Skeletal muscle cell (primary cell): ENCODE data around the gene UBE3C.
A peak's percentile ranks its signal among the peaks of the same experiment; 100 is the strongest.
"Not testable (repeated sequence)": the region's sequence is repeated elsewhere in the genome, so short reads cannot be mapped to it uniquely, and the experiment has no call there.

Source experiments
- DNase-seq: peaks from one replicate; pipeline ENCODE4 v3.0.0-alpha.2; 2010; ENCODE audit warnings: low read depth
- H3K4me3 ChIP-seq: 2 replicates; pipeline ENCODE4 v1.5.1; 2011; ENCODE audit warnings: low read depth, mild to moderate bottlenecking, control low read depth, low read length, moderate library complexity

UBE3C gene

DNA sequence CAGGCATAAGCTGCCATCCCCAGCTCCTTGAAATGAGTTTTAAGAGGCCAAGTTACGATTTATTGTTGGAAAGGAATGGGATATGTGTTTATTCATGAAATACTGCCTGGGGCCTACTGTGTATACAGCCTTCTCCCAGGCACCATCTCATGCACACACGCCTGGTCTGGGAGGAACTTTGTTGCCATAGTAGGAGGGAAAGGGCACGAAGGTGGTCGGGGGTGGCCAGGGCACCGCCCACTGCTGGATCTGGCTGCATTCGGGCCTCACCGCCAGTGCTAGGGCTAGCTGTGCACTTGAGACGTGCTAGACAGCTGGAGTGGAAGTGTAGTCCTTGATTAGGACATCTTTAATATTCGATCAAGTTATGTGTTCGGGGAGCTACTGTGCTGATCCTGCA is 84.0 kb downstream of the UBE3C start:
- no peak for DNase-seq
- no peak overlapping the region for H3K4me3 ChIP-seq

DNA sequence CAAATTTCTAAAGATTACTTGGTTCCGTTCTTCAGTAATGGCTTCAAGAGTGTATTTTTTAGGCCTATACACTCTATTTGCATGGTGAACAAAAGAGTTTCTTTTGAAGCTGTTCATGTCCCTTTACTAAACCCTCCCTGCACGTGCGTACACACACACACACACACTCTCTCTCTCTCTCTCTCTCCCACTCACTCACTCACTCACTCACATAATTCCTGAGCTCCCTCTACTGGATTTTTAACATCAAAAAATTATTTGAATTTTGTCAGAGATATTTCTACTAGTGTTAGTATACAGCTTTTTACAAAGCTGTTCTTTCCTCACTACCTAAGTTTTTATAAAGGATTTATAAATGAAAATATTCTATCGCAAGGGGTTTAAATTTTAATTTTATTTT is 85.9 kb downstream of the UBE3C start:
- peak; percentile 9 for DNase-seq
- no peak overlapping the region for H3K4me3 ChIP-seq

DNA sequence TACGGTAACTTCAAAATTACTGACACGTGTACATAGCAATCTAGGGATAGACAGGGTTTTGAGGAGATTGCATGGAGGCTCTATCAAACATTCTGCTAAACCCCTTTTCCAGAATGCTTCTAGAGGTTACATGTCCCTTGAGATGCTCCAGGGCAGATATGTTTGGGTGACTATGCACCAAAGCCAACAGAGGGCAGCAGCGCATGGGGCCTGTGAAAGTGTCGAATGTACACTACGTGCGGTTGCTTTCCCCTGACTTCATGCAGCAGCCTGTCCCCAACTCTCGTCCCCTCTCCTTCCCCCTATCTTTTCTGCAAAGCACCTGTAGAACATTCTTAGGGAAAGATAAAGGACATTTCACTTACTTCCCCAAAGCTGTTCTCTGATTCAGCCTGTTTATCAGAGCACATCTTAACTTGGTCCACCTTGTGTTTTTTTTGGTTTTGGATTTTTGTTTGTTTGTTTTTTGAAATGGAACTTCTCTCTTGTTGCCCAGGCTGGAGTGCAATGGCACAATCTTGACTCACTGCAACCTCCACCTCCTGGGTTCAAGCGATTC is 90.2 kb downstream of the UBE3C start:
- peak; percentile 7 for DNase-seq

DNA sequence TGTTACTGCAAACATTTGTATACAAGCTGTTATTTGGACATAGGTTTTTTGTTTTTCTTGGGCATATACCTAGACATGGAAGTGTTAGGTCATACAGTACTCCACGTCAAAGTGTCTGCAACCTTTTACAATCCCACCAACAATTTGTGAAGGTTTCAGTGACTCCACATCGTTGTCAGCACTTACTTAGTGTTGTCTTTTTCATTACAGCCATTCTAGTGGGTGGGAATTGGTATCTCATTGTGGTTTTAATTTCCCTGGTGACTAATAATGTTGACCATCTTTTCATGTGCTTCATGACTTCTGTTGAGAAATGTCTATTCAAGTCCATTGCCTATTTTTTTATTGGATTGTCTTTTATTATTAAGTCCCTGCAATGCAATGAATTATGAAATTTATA is 95.0 kb downstream of the UBE3C start:
- H3K4me3 ChIP-seq, result no peak overlapping the region
- DNase-seq, result peak; percentile 41

More for the DNA sequence above, 90.2 kb downstream of the UBE3C start:
- H3K4me3 ChIP-seq, result no peak overlapping the region

DNA sequence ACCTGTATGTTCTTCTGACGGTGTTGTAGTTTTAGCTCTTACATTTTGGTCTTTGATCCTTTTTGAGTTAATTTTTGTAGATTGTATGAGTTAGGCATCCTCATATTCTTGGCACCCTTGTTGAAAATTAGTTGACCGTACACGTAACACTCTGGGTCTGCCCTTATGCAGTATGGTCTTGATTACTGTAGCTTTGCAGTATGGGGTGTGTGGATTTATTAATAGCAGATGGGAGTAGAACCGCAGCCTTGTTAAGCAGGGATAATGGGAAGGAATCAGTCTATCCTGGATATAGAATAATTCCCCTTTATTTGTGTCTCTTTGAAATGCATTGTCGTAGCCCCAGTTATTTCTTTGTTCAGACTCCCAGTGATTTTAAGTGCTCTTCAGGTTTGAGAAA is 95.5 kb downstream of the UBE3C start:
- peak; percentile 6 for DNase-seq
- no peak overlapping the region for H3K4me3 ChIP-seq

DNA sequence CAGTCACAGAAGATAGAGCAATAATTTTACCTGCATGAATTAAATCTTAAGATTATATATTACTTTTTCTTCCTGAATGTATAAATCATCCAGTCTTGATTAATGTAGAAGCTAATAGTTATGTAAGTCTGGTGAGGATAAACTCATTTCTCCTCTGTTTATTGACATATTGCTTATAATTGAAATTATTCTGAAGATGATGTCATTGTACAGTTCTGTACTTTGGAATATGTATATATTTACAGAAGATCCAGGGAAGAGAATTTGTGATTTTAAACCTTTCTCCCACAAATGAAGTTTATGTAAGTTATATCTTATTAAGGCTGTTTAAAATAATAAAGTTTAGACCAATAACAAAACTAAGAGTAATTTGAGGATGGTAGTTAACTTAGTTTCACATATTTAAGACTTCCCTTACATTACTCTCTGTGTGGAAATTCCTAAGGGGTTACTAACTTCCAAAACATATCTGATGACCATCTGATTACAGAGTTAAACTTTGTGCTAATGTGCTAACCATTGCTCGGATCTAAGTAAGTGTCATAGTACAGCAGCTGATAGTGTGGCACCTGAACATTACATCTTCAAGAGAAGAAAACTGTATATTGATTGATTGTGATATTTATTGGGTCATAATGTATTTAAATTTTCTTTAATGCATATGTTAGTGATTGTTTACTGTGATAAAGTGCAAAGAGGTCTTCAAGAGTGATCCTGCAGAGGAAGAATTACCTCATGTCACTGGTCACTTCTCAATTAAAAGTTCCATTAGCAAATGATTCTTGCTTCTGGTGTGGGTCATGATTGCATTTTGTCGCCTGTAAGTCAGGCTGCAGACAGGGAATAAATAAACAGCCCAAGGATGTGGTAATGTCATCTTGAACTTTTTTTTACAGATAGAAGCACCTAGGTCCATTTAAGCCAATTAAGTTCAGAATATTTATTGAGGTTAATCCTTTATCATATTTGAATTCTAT is 96.9 kb downstream of the UBE3C start:
- DNase-seq, result peak; percentile 15
- H3K4me3 ChIP-seq, result no peak overlapping the region

DNA sequence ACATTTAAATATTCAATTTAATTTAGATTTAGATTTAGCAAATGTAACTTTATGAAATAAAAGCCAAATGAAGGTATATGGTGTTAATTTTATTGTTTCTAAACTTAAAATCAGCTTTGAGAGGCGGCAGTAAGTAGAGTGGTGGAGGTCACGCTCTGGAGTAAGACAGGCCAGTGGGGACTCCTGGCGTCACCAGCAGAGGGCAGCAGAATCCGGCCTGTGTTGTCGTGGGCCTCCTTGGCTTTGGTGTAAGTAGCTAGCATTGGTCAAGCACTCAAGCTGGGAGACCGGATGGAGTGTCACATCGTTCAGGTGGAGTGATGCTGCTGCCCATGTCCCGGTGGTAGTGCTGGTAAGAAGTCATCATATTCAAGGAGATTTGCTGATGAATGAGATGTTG is 99.4 kb downstream of the UBE3C start:
- DNase-seq, result no peak
- H3K4me3 ChIP-seq, result no peak overlapping the region

DNA sequence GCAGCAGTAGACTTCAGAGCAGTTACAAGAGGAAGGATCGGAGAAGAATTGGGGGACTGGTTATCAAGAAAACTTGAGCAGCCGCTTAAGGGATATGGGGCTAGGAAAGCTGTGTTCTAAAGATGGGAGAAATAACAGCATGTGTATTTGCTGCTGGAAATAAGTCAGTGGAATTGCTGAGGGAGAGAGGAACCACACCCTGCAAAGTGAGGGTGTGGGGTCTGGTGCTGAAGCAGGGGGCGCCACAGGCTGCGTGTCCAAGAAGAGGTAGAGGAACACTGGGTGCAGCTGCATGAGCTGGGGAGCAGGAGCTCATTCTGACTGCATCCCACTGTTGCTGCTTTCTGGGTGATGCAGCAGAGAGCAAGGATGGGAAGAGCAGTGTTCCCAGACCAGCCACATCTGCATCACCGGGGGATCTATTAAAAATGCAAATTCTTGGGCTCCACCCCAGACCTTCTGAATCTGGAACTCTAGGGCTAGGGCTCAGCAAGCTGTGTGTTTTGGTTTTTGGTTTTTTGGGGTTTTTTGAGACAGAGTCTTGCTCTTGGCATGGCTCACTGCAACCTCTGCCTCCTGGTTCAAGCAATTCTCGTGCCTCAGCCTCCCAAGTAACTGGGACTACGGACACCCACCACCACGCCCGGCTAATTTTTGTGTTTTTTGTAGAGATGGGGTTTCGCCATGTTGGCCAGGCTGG is 101.0 kb downstream of the UBE3C start:
- DNase-seq, result no peak
- no peak overlapping the region for H3K4me3 ChIP-seq

DNA sequence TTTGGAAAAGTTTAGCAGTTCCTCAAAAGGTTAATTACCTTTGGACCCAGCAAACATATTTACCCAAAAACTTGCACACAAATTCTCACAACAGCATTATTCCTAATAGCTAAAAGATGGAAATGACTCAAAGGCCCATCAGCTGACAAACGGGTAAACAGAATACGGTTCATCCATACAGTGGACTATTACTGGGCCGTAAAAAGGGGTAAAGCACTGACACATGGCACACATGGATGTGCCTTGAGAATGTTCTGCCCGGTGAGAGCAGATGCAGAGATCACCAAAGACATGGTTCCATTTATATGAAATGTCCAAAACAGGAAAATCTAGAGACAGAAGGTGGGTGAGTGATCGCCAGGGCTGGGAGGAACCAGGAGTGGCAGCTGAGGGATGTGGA is 102.9 kb downstream of the UBE3C start:
- no peak overlapping the region for H3K4me3 ChIP-seq
- DNase-seq, result no peak

DNA sequence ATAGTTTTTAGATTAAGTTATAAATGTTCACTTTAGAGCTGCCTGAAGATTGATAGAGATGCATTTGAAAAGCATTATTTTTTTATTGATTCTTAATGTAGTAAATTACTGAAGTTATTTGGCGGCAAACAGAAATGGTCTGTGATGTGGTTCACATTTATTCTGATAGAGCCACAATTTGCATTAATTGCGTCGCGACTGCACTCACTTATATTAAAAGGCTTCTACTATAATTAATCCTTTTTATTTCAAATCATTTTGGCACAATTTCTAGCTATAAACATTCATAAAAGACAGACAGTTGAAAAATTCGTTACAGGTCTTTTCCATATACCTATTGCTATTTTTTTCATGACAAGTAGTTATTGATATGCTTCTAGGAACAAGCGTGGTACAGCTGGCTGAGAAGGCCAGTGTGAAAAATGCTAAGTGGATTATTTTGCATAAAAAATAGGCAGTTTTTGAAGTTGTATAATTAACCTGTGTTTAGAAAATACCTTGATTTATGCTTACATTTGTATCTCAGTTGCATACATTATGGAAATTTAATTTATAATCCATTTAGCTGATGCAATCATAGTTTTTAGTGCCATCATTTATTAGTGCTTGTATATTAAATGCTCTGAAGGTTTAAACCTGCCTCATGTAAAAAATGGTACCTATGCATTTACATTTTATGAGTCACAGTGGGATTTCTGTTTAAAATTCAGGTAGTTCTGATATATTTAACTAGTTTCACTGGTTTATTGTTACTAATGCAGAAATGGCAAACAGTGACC is 106.0 kb downstream of the UBE3C start:
- no peak overlapping the region for H3K4me3 ChIP-seq
- DNase-seq, result no peak

DNA sequence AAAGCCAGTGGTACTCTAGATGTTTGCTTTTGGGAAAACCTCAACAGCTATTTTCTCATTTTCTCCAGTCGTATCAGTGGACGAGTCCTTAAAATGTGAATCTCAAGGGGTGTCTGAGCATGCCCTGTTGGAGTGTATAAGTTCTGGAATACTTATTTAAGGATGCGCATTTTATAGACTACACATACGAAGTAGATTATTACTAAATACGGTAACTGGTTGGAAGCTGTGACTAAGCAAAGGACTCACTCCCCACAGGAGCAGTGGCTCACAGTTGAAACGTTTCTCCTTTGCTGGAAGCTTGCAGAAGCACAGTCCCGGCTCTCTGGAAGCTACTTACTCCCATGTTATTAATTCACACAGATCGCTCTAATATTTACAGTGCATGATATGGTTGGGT is 107.3 kb downstream of the UBE3C start:
- H3K4me3 ChIP-seq, result no peak overlapping the region
- DNase-seq, result no peak

DNA sequence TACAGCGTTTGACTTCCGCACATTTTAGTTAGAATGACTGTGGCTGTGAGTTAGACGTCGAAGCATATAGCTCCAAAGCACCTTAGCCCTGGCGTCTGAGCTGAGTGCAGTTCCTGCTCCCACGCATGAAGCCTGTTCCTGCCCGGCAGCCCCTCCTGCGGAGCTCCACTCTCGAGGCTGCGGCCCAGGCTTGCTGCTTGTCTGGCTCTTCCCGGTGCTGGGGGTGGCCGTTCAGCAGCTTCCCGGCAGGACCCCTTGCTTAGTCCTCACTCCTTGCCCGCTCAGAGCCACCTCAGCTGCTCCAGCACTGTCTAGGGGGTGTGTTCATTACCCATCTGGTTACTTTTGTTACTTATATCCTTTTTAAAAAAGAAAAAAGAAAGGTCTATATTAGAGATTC is 109.9 kb downstream of the UBE3C start:
- no peak overlapping the region for H3K4me3 ChIP-seq
- no peak for DNase-seq

DNA sequence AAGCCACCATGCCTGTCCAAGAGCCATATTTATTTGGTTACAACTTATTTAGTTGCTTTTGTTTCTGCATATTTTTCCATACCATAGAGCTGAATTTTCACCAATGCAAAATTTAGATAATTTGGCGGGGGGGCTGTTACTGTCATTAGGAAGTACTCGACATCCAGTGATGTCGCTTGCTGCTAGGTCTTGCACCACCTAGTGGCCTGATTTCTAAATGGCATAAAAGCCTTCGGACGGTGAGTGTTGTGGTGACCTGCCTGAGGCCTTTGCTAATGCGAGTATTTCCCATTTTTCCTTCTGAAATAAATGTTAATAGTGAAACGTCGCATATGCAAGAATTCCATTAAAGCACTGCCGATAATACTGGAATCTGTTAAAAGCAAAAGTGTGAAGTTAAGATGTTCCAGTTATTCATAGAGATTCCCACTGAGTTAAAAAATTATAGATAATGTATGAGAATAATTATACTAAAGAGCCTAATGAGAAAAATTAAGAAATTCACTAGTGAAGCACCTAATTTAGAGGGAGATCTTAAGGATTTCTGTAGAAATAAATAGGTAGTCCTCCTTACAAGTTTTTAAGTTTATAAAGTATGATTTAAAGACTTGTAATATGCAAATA is 112.0 kb downstream of the UBE3C start:
- DNase-seq, result peak; percentile 4
- H3K4me3 ChIP-seq, result no peak overlapping the region

DNA sequence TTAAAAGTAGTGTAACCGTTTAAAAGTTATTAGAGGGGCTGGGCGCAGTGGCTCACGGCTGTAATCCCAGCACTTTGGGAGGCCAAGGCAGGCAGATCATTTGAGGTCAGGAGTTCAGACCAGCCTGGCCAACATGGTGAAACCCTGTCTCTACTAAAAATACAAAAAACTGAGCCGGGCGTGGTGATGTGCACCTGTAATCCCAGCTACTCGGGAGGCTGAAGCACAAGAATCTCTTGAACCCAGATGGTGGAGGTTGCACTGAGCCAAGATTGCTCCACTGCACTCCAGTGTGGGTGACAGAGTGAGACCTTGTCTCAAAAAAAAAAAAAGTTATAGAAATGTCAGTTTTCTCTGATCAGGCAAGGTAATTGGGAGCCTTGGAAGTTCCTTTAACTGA is 113.1 kb downstream of the UBE3C start:
- not testable (repeated sequence) for DNase-seq

DNA sequence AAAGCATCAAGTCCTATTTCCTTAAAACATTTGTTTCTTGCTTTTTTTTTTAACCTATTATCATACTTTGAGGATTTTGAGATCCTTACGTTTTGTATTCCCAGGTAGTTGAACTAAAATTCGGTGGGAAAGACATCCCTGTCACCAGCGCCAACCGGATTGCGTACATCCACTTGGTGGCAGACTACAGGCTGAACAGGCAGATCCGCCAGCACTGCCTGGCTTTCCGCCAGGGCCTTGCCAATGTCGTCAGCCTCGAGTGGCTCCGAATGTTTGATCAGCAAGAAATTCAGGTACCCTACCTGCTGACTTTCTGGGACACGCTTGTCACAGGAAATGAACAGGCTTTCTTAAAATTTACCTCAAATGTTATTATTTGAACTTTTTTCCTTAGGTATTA is 115.1 kb downstream of the UBE3C start:
- no peak for DNase-seq

More for the DNA sequence above, 113.1 kb downstream of the UBE3C start:
- not testable (repeated sequence) for H3K4me3 ChIP-seq

DNA sequence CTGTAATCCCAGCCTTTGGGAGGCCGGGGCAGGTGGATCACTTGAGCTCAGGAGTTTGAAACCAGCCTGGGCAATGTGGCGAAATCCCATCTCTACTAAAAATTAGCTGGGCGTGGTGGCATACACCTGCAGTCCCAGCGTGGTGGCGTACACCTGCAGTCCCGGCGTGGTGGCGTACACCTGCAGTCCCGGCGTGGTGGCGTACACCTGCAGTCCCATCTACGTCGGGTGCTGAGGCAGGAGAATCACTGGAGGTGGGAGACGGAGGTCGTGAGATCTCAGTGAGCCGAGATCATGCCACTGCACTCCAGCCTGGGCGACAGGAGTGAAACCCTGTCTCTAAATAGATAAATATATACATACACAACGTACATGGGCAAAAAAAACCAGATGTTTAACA is 116.1 kb downstream of the UBE3C start:
- H3K4me3 ChIP-seq, DNase-seq: not testable (repeated sequence)

More for the DNA sequence above, 115.1 kb downstream of the UBE3C start:
- no peak overlapping the region for H3K4me3 ChIP-seq

DNA sequence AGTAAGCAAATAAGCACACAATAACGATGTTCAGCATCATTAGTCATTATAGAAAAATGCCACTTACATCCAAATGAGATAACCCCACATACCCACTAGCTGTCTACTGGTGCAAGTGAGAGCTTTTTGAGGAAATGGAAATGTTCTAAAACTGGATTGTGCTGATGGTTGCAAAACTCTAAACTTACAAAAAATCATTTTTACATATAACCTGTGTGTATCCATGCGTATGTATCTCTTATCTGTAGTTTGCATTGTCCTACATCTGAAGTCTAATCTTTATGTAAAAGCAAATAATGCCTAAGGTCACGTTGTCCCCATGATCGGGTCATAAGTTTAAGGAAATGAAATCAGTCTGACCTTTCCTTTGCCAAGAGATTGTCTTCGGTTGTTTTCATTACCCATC is 116.5 kb downstream of the UBE3C start:
- DNase-seq, result no peak
- H3K4me3 ChIP-seq, result no peak overlapping the region

DNA sequence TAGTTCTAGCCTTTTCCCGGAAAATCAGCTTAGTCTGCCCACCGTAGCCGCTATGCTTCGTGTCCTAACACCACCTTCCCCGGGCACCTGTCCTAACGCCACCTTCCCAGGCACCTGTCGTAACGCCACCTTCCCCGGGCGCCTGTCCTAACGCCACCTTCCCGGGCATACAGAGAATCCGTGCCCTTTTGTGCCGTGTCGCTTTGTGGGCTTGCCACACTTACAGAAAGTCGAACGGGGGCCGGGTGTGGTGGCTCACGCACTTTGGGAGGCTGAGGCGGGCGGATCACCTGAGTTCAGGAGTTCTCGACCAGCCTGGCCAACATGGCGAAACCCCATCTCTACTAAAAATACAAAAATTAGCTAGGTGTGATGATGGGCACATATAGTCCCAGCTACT is 124.4 kb downstream of the UBE3C start:
- no peak for DNase-seq
- H3K4me3 ChIP-seq, result no peak overlapping the region

DNA sequence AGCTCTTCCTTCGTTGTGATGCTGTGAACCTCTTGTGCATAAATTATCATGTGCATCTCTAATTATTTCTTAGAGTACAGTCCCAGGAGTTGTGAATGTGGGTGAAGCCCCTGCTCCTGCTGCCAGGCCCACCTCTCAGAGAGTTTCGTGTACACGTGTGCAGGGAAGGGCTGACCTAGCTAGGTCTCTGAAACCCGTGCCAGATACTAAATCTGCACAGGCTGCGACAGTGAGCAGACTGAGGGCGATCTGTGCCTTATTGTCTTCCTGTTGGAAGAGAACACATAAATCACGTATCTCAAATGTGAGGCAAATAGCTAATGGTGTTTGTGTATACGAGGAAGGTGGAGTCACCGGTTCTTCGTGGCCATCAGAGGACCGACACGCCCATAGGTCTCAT is 126.3 kb downstream of the UBE3C start:
- no peak for DNase-seq
- H3K4me3 ChIP-seq, result no peak overlapping the region
